Measurements from ENCODE around the gene AAMDC.
"Not testable (repeated sequence)": the region's sequence is repeated elsewhere in the genome, so short reads cannot be mapped to it uniquely, and the experiment has no call there.

AAMDC gene

GRCh38 chr11:77876045-77876444 lies 55.1 kb downstream of the AAMDC start:
- H3K27ac ChIP-seq, result no peak overlapping the region
- TF ChIP-seq CTCF (IDR thresholded peaks at IDR 0.05) (no peak), ZFX (IDR thresholded peaks at IDR 0.05; ENCODE audit: borderline replicate concordance) (no peak)

- H3K27ac ChIP-seq, result not testable (repeated sequence)
These were observed 57.3 kb downstream of the AAMDC start for GRCh38 chr11:77878247-77878646.

- TF ChIP-seq ZFX (IDR thresholded peaks at IDR 0.05; ENCODE audit: borderline replicate concordance) (no peak), CTCF (IDR thresholded peaks at IDR 0.05) (no peak)
- H3K27ac ChIP-seq, result no peak overlapping the region
These were observed 58.3 kb downstream of the AAMDC start for GRCh38 chr11:77879218-77879617.

GRCh38 chr11:77882396-77882795 lies 61.5 kb downstream of the AAMDC start:
- TF ChIP-seq CTCF (IDR thresholded peaks at IDR 0.05) (no peak), ZFX (IDR thresholded peaks at IDR 0.05; ENCODE audit: borderline replicate concordance) (no peak)
- H3K27ac ChIP-seq, result no peak overlapping the region

- TF ChIP-seq CTCF (IDR thresholded peaks at IDR 0.05) (no peak), ZFX (IDR thresholded peaks at IDR 0.05; ENCODE audit: borderline replicate concordance) (no peak)
- H3K27ac ChIP-seq, result no peak overlapping the region
These were observed 62.8 kb downstream of the AAMDC start for GRCh38 chr11:77883775-77884174.

- TF ChIP-seq ZFX (IDR thresholded peaks at IDR 0.05; ENCODE audit: borderline replicate concordance), result no peak
- no peak overlapping the region for H3K27ac ChIP-seq
These were observed 63.4 kb downstream of the AAMDC start for GRCh38 chr11:77884186-77884828.

GRCh38 chr11:77884829-77885190 lies 63.9 kb downstream of the AAMDC start:
- no peak overlapping the region for H3K27ac ChIP-seq
- TF ChIP-seq CTCF (IDR thresholded peaks at IDR 0.05) (no peak), ZFX (IDR thresholded peaks at IDR 0.05; ENCODE audit: borderline replicate concordance) (no peak)

- TF ChIP-seq ZFX (IDR thresholded peaks at IDR 0.05; ENCODE audit: borderline replicate concordance), result no peak
- TF ChIP-seq CTCF (IDR thresholded peaks at IDR 0.05), result no peak
- no peak overlapping the region for H3K27ac ChIP-seq
These were observed 65.5 kb downstream of the AAMDC start for GRCh38 chr11:77886401-77886800.

GRCh38 chr11:77889045-77889444 lies 68.1 kb downstream of the AAMDC start:
- H3K27ac ChIP-seq, result not testable (repeated sequence)

GRCh38 chr11:77890100-77890614 lies 69.2 kb downstream of the AAMDC start:
- not testable (repeated sequence) for H3K27ac ChIP-seq

- H3K27ac ChIP-seq, result not testable (repeated sequence)
These were observed 69.7 kb downstream of the AAMDC start for GRCh38 chr11:77890619-77891056.

- H3K27ac ChIP-seq, result not testable (repeated sequence)
These were observed 70.3 kb downstream of the AAMDC start for GRCh38 chr11:77891256-77891655.

- not testable (repeated sequence) for H3K27ac ChIP-seq
These were observed 70.8 kb downstream of the AAMDC start for GRCh38 chr11:77891703-77892102.

Data from 22Rv1 (cell line).